HepG2 (cell line): ENCODE data around the gene GZF1. TPM values are rescaled to one million over a fixed set of nuclear protein-coding genes. Genes with fewer than 3 reads are reported as not detected.
A peak's percentile ranks its signal among the peaks of the same experiment; 100 is the strongest.

Experiments used
- CBFB ChIP-seq: sonication (generic); formaldehyde crosslinking; IDR thresholded peaks from 2 replicates; pipeline ENCODE4 v1.4.0; 2020; ENCODE audit warnings: missing genetic modification reagents
- EP300 ChIP-seq, 3 experiments: sonication (generic) in 1 of 3; formaldehyde crosslinking in 1 of 3; IDR thresholded peaks; 2 replicates each; pipeline versions ENCODE4 v1.5.1 to v1.6.1; 2011 to 2020; ENCODE audit warnings: low read depth in 2 of 3, low read length in 2 of 3, borderline replicate concordance in 1 of 3, improper control_type of control experiment in 1 of 3, mild to moderate bottlenecking in 1 of 3, missing genetic modification reagents in 1 of 3, moderate library complexity in 1 of 3
- FOXM1 ChIP-seq: sonication (generic); formaldehyde crosslinking; IDR thresholded peaks from 2 replicates; pipeline ENCODE4 v1.5.0; 2020; ENCODE audit warnings: missing genetic modification reagents
- KDM2A ChIP-seq: sonication (generic); formaldehyde crosslinking; IDR thresholded peaks from 2 replicates; pipeline ENCODE4 v1.4.0; 2020; ENCODE audit warnings: low read depth, missing genetic modification reagents, borderline replicate concordance
- KDM6A ChIP-seq: IDR thresholded peaks from 2 replicates; pipeline ENCODE4 v1.6.1; 2016; ENCODE audit warnings: low read depth
- MAZ ChIP-seq, 2 experiments: sonication (generic) in 1 of 2; formaldehyde crosslinking in 1 of 2; IDR thresholded peaks; 2 replicates each; pipeline versions ENCODE4 v1.5.0 to v1.6.1; 2012 to 2020; ENCODE audit warnings: low read depth in 2 of 2, mild to moderate bottlenecking in 2 of 2, borderline replicate concordance in 1 of 2, improper control_type of control experiment in 1 of 2, low read length in 1 of 2, missing genetic modification reagents in 1 of 2, moderate library complexity in 1 of 2
- MTF2 ChIP-seq: sonication (generic); formaldehyde crosslinking; IDR thresholded peaks from 2 replicates; pipeline ENCODE4 v1.5.0; 2020; ENCODE audit warnings: missing genetic modification reagents, borderline replicate concordance
- RBM22 ChIP-seq: fragments of 200-400 bp; formaldehyde crosslinking; optimal IDR thresholded peaks from 2 replicates; pipeline ENCODE3; 2017; ENCODE audit warnings: mild to moderate bottlenecking, low read length, moderate library complexity
- REXO4 ChIP-seq: sonication (generic); formaldehyde crosslinking; IDR thresholded peaks from 2 replicates; pipeline ENCODE4 v1.8.0; 2022; ENCODE audit warnings: missing genetic modification reagents, mild to moderate bottlenecking, borderline replicate concordance
- RXRB ChIP-seq: IDR thresholded peaks from 2 replicates; pipeline ENCODE4 v1.6.1; 2016; ENCODE audit warnings: borderline replicate concordance, missing genetic modification reagents, missing compliant biosample characterization
- SP1 ChIP-seq, 2 experiments: fragments of 450-650 bp in 1 of 2; sonication (generic) in 1 of 2; formaldehyde crosslinking in 1 of 2; IDR thresholded peaks; 2 replicates each; pipeline versions ENCODE4 v1.4.0 to v1.6.1; 2016 to 2020; ENCODE audit warnings: missing genetic modification reagents in 1 of 2
- SRY ChIP-seq: sonication (generic); formaldehyde crosslinking; IDR thresholded peaks from 2 replicates; pipeline ENCODE4 v1.8.0; 2022; ENCODE audit warnings: mild to moderate bottlenecking, missing genetic modification reagents
- TAF15 ChIP-seq: fragments of 200-400 bp; formaldehyde crosslinking; IDR thresholded peaks from one replicate; pipeline ENCODE4 v1.6.1; 2018; ENCODE audit warnings: mild to moderate bottlenecking, low read depth, low read length; ENCODE audit not compliant: poor library complexity, severe bottlenecking
- U2AF1 ChIP-seq: fragments of 200-400 bp; formaldehyde crosslinking; optimal IDR thresholded peaks from 2 replicates; pipeline ENCODE3; 2017; ENCODE audit warnings: mild to moderate bottlenecking, low read depth, low read length
- ZFYVE20 ChIP-seq: sonication (generic); formaldehyde crosslinking; IDR thresholded peaks from 2 replicates; pipeline ENCODE4 v1.8.0; 2023; ENCODE audit warnings: low read depth, mild to moderate bottlenecking, moderate library complexity, missing genetic modification reagents, borderline replicate concordance
- ZNF253 ChIP-seq: sonication (generic); formaldehyde crosslinking; IDR thresholded peaks from 2 replicates; pipeline ENCODE4 v1.8.0; 2022; ENCODE audit warnings: mild to moderate bottlenecking, missing genetic modification reagents, borderline replicate concordance
- ZNF619 ChIP-seq: sonication (generic); formaldehyde crosslinking; IDR thresholded peaks from 2 replicates; pipeline ENCODE4 v1.4.0; 2020; ENCODE audit warnings: mild to moderate bottlenecking, missing genetic modification reagents
- polyA plus RNA-seq, 8 experiments: library from polyadenylated mRNA; depleted of rRNA in 3 of 8; stranded (reverse) in 7 of 8; unstranded in 1 of 8; fragments of >200 nt; fragmentation: Illumina TruSeq in 4 of 8; extraction: Trizol in 4 of 8; gene quantifications; 2 replicates each; pipeline versions ENCODE4 v1.2.1 to v1.2.3, GENCODE V29; 2011 to 2016; ENCODE audit warnings: low read depth in 4 of 8, missing spikeins in 1 of 8, mixed read lengths in 1 of 8; ENCODE audit not compliant: insufficient read depth in 1 of 8
- total RNA-seq, 5 experiments: library from RNA; depleted of rRNA; stranded (reverse); fragments of >200 nt; fragmentation: Illumina TruSeq; extraction: Trizol; gene quantifications; 2 replicates each; pipeline ENCODE4 v1.2.3, GENCODE V29; 2016; ENCODE audit warnings: low read depth in 1 of 5
- TF ChIP-seq, protein P1 (sequence below): IDR thresholded peaks from 2 replicates; pipeline ENCODE4 v1.6.1; 2018; ENCODE audit warnings: missing genetic modification reagents
- TF ChIP-seq, protein P2 (sequence below): sonication (generic); formaldehyde crosslinking; IDR thresholded peaks from 2 replicates; pipeline ENCODE4 v1.5.1; 2020; ENCODE audit warnings: mild to moderate bottlenecking, missing genetic modification reagents, moderate library complexity
- TF ChIP-seq, protein P3 (sequence below): sonication (generic); formaldehyde crosslinking; IDR thresholded peaks from 2 replicates; pipeline ENCODE4 v1.4.0; 2020; ENCODE audit warnings: missing genetic modification reagents, low read depth, mild to moderate bottlenecking, borderline replicate concordance
- TF ChIP-seq, protein P4 (sequence below): IDR thresholded peaks from 2 replicates; pipeline ENCODE4 v1.6.1; 2016

Gene GZF1
- total and polyA plus RNA-seq, 2 of the 13 experiments (the other 11 are each of a cell fraction or from before 2014, with no cell fraction given): 16.9 to 26.0 TPM

DNA sequence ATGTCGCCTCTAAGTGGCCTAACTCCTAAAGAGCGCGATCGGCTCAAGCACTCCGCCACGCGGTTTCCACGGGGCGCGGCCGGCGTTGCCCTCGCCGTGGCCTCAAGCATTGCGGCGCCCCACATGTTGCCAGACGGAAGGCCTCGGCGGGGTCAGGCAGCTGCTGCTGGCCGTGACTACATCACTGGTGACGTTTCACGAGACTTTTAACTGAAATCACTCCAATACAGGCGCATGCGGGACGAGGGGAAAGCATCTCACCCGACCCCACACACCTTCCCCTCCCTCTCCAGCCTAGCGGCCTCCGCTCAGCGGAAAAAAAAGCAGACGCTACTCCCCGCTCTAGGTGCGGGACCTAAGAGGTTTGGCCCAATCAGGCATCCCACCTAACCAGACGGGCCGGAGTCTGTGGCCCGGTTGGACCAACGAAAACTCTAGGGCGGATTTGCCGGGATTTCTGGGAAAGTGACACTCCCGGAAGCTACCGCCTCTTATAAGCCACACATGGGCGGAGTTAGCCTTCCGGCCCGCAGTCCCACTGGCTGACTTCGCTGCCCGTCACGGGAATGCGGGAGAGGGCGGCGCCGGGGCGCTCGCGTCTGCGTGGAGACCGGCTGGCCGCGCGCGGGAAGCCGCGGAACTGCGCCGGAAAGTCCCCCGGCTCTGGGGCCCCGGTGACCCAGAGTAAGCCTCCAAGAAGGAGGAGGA is 11.6 kb upstream of the GZF1 start, which contains the start of gene NXT1 (continued):
- TF ChIP-seq, protein P1, sequence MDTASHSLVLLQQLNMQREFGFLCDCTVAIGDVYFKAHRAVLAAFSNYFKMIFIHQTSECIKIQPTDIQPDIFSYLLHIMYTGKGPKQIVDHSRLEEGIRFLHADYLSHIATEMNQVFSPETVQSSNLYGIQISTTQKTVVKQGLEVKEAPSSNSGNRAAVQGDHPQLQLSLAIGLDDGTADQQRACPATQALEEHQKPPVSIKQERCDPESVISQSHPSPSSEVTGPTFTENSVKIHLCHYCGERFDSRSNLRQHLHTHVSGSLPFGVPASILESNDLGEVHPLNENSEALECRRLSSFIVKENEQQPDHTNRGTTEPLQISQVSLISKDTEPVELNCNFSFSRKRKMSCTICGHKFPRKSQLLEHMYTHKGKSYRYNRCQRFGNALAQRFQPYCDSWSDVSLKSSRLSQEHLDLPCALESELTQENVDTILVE: peak; percentile 58; the same call in 1 of the 2 replicates
- TF ChIP-seq MTF2 (no peak; the same call in 1 of the 2 replicates), ZFYVE20 (CRISPR knock-in tag) (peak; percentile 91; the same call in 1 of the 2 replicates), RBM22 (peak; percentile 34), ZNF253 (CRISPR knock-in tag) (peak; percentile 49; the same call in 1 of the 2 replicates), U2AF1 (peak; percentile 22), TAF15 (peak; percentile 96), RXRB (peak; percentile 36; the same call in 1 of the 2 replicates), SP1 (IDR thresholded peaks at IDR 0.05) (peak; percentile 84), SP1 (CRISPR knock-in tag; IDR thresholded peaks at IDR 0.05) (peak; percentile 100), SRY (CRISPR knock-in tag) (peak; percentile 97), CBFB (CRISPR knock-in tag) (no peak), EP300 (IDR thresholded peaks at IDR 0.05; ENCODE audit: low read depth in 2 of 2, low read length in 2 of 2) (peak in 1 of 2 experiments; percentile 26; a peak in 1 of 4 replicates), EP300 (CRISPR knock-in tag; IDR thresholded peaks at IDR 0.05; ENCODE audit: borderline replicate concordance) (peak; percentile 60), MAZ (IDR thresholded peaks at IDR 0.05; ENCODE audit: borderline replicate concordance, low read depth, low read length) (peak; percentile 77), MAZ (CRISPR knock-in tag; IDR thresholded peaks at IDR 0.05; ENCODE audit: low read depth) (peak; percentile 41), KDM6A (no peak), REXO4 (peak; percentile 87; the same call in 1 of the 2 replicates), KDM2A (CRISPR knock-in tag) (peak; percentile 97), ZNF619 (CRISPR knock-in tag) (peak; percentile 86; the same call in 1 of the 2 replicates), FOXM1 (CRISPR knock-in tag) (0 out of 2 replicates have a peak, but pooled peaks have one; percentile 26)
- TF ChIP-seq, protein P2, sequence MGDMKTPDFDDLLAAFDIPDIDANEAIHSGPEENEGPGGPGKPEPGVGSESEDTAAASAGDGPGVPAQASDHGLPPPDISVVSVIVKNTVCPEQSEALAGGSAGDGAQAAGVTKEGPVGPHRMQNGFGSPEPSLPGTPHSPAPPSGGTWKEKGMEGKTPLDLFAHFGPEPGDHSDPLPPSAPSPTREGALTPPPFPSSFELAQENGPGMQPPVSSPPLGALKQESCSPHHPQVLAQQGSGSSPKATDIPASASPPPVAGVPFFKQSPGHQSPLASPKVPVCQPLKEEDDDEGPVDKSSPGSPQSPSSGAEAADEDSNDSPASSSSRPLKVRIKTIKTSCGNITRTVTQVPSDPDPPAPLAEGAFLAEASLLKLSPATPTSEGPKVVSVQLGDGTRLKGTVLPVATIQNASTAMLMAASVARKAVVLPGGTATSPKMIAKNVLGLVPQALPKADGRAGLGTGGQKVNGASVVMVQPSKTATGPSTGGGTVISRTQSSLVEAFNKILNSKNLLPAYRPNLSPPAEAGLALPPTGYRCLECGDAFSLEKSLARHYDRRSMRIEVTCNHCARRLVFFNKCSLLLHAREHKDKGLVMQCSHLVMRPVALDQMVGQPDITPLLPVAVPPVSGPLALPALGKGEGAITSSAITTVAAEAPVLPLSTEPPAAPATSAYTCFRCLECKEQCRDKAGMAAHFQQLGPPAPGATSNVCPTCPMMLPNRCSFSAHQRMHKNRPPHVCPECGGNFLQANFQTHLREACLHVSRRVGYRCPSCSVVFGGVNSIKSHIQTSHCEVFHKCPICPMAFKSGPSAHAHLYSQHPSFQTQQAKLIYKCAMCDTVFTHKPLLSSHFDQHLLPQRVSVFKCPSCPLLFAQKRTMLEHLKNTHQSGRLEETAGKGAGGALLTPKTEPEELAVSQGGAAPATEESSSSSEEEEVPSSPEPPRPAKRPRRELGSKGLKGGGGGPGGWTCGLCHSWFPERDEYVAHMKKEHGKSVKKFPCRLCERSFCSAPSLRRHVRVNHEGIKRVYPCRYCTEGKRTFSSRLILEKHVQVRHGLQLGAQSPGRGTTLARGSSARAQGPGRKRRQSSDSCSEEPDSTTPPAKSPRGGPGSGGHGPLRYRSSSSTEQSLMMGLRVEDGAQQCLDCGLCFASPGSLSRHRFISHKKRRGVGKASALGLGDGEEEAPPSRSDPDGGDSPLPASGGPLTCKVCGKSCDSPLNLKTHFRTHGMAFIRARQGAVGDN (CRISPR knock-in tag): peak; percentile 97
- TF ChIP-seq, protein P3, sequence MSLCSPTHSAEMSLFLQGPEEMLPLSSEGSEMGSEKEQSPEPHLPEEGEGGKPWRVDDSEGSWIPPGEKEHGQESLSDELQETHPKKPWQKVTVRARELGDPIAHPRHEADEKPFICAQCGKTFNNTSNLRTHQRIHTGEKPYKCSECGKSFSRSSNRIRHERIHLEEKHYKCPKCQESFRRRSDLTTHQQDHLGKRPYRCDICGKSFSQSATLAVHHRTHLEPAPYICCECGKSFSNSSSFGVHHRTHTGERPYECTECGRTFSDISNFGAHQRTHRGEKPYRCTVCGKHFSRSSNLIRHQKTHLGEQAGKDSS (CRISPR knock-in tag): no peak
- TF ChIP-seq, protein P4, sequence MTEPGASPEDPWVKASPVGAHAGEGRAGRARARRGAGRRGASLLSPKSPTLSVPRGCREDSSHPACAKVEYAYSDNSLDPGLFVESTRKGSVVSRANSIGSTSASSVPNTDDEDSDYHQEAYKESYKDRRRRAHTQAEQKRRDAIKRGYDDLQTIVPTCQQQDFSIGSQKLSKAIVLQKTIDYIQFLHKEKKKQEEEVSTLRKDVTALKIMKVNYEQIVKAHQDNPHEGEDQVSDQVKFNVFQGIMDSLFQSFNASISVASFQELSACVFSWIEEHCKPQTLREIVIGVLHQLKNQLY (CRISPR knock-in tag): no peak; the same call in 1 of the 2 replicates
